Measurements from ENCODE around the gene EPHA3.

Gene EPHA3

DNA sequence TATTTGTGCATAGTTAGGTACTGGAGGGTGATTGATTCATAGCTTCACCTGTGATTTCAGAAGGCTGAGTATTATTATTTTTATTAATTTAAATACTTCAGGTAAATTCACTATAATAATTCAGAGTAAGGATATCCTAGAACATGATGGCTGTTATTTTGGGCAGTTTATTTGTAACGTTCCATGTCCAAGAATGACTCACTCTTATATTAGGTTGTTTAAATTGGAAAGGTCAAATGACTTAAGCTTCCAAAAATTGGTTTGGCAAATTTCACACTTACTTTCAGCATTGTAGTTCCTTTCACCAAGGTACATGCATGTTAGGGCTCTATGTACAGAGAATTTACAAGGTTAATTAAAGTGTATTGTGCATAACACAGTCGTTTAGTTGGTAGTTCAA lies 120.2 kb downstream of the EPHA3 start:
- DNase-seq (ENCODE audit: low read depth, low spot score), result no peak

DNA sequence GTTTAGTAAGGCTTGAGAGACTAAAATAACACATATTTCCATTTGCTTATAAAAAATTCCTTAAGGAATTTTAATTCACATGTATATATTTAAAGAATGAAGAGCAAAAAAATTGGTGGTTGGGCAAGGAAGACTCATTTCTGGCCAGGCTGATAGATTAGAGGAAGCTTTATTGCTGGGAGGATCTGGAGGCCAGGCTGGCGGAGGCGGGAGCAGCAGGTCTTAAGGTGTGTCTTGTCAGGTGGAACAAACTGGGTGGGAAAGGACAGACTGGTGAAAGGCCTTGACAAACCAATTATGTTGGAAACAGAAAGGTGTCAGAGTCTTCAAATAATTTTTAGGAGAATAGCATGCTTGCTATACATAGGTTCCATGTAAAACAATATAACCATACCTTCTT lies 124.7 kb downstream of the EPHA3 start:
- no peak for DNase-seq (ENCODE audit: low read depth, low spot score)

DNA sequence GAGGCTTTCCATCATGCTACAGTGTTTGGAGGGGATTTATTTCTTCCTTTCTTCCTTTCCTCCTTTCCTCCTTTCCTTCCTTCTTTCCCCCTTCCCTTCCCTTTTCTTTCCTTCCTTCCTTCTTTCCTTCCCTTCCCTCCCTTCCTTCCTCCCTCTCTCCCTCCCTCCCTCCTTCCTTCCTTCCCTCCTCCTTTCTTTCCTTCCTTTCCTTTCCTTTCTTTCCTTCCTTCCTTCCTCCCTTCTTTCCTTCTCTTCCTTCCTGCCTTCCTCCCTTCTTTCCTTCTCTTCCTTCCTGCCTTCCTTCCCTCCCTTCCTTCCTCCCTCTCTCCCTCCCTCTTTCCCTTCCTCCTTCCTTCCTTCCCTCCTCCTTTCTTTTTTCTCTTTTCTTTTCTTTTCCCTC lies 127.2 kb downstream of the EPHA3 start:
- no peak for DNase-seq (ENCODE audit: low read depth, low spot score)

DNA sequence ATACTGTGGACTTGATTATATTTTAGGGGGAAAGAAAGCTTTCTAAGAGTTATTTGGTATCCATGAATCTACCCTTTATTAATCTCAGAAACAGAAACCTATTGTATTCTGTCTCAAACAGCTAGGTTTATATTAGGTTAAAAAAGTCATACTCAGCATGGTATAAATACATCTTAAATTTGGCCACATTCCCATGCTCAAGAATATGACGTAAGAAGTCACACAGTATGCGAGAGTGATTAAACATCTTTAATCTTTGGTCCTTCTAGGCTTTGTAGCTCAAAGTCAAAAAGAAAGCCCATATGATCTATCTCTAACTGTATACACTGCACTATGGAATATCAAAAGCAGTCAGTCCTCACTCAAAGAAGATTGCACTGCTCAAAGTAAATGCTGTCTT lies 131.4 kb downstream of the EPHA3 start:
- DNase-seq (ENCODE audit: low read depth, low spot score), result no peak

DNA sequence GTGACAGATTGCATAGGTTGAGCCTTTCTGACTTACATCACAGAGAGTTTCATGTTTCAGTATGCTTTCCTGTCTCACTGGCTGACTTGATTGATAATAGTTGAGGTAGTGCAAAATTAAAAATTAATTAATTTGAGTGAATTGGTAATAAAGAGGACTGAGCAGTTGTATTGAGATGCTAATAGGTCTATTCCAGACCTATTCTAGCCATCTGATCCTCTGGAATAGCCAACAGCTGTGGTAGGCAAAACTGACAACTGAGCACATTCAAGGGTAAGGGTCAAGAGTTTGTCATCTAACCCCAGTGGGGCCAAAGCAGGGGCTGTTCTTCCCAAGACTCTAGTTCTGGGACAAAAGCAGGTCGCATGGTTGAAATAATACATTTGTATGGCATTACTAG lies 132.4 kb downstream of the EPHA3 start:
- no peak for DNase-seq (ENCODE audit: low read depth, low spot score)

DNA sequence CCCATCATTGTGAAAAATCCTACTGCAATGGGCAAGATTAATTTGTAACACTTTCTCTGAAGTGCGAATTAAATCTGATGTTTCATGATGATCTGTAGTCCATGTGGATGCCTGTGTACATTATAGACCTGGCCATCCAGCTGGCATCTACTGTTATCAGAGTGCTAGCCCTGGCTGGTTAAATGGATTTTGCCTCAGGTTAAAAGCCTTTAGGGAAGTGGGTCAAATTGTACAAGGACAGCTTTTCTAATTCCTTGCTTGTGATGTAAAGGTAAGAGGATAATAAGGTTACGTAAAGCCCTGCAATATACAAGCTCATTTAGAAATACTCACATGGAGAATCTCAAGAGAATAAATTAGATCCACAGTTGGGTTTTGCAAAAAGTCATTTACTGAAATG lies 138.2 kb downstream of the EPHA3 start:
- DNase-seq (ENCODE audit: low read depth, low spot score), result no peak

DNA sequence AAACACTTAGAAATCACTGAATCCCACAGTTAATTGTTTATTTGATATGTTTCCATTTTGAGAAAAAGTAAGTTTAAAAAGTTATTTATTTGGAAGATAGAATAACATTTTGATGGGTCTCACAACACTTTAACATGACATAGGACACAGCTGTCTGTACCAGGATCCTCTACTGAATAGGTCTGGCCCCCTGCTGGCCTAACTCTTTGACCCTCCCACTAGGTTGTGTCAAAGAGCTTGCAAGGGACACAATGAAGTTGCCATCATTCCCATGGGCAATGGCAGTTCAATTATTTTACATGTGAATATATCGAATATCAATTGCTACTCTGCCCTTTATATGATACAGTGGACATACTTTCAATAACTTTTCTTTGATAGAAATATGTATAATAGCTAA lies 138.9 kb downstream of the EPHA3 start:
- DNase-seq (ENCODE audit: low read depth, low spot score), result no peak

DNA sequence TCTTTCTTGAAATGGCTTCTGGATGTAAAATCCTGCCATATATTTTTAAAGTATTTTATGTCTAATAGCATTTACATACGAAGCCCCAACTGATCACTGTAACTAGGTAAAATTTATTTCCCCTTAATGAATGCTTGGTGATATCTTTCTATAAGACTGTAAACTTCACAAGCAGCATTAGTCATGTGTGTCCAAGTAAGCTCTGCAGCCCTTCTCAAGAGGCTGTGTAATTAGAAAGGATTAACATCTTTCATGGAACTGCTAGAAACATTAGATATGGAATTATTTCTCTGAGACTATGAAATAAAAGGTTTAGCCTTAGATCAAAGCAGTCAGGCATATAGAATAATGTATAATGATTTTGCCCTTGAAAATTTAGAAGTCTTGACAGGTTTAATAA lies 143.3 kb downstream of the EPHA3 start:
- no peak for DNase-seq (ENCODE audit: low read depth, low spot score)

DNA sequence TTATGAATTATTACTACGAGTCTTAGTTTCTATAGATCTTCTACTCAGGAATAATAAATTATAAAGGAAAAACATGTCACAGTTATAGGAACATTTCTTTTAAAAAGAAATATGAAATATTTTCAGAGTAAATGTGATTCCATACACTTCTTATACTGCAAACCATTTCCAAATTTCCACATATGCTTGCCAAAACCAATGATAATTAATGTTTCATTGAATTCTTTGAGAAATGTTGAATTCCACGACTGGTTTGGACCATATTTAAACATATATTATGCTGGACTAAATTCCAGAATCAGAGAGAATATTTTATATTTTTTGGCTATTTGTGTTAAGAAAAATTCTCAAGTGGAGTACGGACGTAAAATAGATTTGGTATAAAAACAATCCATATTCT lies 144.6 kb downstream of the EPHA3 start:
- no peak for DNase-seq (ENCODE audit: low read depth, low spot score)

DNA sequence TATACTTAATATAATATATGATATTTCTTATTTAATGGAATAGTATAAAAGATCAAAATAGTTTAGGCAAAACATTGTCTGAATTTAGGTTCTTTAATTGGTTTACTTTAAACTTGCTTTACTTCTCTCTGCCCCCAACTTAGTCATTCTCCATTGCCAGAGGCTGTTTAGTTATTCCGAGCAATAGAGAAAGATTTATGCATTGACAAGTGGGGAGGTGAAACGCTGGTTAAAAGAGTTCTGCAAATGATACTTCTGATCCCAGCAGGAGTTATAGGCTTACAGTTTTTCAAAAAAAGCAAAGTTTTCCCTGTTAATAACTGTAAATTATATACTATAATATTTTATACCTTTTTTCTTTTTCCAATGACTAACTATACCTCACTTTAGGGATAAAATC lies 145.4 kb downstream of the EPHA3 start:
- no peak for DNase-seq (ENCODE audit: low read depth, low spot score)

DNA sequence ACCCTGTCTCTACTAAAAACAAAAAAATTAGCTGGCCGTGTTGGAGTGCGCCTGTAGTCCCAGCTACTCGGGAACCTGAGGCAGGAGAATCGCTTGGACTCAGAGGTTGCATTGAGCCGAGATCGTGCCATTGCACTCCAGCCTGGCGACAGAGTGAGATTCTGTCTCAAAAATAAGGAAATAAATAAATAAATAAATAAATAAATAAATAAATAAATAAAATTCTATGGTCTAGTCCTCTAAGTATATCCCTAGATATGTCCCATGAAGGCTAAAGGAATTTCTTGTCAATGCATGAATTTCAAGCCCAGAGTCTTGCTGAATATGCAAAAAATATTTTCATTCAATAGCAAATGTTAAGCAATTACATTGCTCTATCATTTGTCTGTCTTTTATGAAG lies 149.0 kb downstream of the EPHA3 start:
- DNase-seq (ENCODE audit: low read depth, low spot score), result no peak

DNA sequence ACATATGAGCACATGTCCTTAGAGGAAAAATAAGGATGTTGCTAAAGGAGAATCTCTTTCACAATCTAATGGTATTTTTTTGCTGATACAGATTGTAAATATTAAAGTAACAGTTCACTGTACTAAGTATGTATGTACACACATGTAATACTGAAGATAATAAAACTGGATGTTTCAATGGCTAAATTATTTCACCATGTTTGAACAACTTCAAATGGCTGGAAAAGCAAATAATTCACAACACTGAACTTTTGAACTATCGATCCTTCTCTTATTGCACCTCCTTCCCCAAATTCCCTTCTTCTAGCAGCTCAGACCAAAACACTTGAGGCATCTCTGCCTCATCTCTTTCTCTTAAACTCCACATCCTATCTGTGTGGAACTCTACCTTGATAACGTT lies 149.5 kb downstream of the EPHA3 start:
- DNase-seq (ENCODE audit: low read depth, low spot score), result no peak

DNA sequence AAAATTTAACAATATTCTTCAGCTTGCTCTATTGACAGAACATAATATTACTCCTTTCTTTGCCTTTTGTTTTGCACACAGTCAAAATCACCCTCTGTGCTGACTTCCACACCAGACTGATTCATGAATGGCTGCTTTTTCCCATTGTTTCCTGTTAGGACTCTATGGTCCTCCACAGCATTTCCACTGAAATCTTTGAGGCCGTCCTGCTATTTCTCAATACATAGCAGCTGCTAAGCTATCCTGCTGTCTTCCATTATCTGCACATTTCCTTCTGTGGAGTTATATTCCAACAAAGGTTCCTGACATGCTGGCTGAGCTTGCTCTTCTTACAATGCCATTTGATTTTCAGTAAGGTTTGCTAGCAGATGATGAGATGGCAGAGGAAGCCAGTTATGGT lies 153.3 kb downstream of the EPHA3 start:
- no peak for DNase-seq (ENCODE audit: low read depth, low spot score)

DNA sequence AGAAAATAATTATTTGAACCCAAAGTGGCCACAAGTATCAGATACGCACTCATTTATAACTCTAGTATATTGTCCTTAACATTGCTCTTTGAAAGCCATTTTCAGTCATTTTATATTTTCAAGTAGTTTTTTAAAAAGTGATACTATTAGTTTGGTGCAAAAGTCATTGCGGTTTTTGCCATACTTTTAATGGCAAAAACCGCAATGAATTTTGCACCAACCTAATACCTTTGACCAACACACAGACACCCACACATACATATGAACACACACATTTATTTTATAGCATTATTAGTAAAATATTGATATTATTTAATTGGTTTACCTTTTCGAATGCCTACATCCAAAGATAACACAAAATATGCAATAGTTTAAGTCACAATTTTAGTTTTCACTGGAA lies 154.3 kb downstream of the EPHA3 start:
- DNase-seq (ENCODE audit: low read depth, low spot score), result no peak

DNA sequence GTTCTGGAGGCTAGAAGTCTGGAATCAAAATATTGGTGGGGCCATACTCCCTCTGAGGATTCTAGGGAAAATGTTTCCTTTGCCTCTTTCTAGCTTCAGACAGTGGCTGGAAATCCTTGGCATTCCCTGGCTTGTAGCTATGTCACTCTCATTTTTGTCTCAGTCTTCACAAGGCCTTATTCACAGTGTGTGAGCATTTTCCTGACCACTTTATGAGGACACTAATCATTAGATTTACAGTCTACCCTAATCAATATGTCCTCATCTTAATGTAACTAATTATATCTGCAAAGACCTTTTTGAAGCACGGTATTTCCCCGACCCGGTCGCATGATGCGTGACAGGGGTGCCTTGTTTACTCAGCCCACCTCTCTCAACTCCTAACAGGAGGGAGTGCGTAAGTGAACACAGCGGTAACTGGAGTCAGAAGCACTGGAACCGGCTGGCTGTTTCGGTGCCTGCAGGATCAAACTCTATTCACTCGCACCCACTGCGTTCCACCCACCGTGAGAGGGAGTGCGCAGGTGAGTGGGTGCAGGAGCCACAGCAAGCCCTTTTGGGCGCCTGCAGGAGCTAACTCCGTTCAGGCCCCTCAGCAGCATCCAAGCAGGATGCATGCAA lies 155.0 kb downstream of the EPHA3 start:
- no peak for DNase-seq (ENCODE audit: low read depth, low spot score)

DNA sequence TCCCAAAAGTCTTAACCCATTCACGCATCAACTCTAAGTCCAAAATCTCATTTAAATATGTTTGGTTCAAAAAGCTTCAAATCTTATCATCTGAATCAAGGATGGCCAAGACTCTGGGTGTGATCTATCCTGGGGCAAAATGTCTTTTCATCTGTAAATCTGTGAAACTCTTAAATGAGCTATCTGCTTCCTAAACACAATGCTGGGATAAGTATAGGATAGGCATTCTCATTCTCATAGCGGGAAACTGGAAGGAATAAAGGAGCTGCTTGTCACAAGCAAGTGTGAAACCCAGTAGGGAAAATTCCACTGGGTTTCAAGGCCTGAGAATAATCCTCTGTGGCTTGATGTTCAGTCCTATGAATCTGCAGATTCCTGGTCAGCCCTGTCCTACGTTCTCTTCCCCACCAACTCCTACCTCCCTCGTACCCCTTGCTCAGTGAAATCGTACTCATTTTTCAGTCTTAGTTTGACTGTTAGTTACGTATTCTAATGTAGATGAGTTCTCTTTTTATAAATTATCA lies 156.7 kb downstream of the EPHA3 start:
- DNase-seq (ENCODE audit: low read depth, low spot score), result no peak

DNA sequence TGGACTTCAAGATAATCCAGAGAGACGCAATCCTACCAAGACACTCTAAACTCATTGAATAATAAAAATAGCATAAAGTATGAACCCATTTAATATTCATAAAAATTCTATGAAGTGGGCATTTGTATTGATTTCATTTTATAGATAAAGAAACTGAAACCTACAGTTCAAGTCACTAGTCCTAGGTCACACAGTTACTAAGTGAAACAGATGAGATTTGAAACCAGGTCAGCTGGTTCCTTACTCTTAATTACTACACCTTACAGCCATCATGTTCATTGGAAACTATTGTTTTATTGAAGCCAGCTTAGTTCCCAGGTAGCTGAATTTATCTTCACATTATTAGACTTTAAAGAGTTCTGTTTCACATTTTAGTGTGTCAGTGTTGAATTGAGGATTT lies 158.7 kb downstream of the EPHA3 start:
- no peak for DNase-seq (ENCODE audit: low read depth, low spot score)

DNA sequence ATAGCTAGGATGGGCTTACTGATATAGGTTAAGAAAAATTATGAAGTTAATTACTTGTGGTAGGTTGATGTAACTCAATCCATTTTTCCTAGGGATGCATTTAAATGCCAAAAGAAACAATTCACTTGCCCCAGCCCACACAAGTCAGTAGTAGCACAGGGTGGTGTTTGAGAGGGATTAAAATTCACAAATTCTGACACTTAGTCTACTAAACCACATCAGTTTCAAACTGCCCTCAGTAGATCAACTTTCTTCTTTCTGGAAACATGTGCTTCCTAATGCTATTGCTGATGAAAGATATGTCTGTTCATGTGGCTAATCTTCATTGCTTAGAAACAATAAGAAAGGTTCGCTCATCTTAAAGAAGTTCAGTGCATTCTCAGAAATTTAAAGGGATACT lies 160.6 kb downstream of the EPHA3 start:
- no peak for DNase-seq (ENCODE audit: low read depth, low spot score)

DNA sequence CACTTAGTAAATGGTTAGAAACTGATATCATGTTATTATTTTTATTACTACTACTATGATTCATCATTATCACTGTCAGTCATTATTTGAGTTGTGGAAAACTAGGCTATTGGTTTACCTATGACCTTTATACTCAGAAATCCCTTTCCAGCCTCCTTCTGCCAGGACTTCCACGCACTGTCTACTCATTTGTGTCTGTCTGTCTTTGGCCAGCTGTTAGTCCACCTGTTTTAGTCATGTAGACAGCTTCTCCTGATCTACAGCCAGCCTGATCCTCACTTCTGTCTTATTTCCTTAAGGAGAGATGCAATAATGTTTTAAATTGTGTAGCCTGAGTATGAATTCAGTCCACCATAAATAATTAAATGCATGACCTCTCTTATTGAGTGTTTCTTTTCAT lies 162.8 kb downstream of the EPHA3 start:
- DNase-seq (ENCODE audit: low read depth, low spot score), result no peak

DNA sequence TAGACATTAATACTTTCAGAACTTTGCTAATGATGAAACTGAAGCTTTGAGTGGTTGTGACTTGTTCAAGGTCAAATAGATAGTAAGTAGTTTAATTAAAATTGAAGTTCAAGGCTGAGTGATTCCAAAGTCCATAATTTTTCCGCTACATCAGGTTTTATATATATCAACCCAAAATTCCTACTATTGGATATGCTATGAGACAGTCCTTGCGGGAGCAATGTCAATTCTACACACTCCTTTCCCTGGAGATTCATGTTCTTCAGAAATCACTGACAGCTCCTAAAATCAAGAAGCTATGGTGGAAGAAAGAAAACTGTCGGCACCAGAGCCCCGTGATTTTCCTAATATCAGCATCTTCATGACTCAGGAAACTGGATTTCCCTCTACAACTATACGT lies 167.6 kb downstream of the EPHA3 start:
- DNase-seq (ENCODE audit: low read depth, low spot score), result no peak

DNA sequence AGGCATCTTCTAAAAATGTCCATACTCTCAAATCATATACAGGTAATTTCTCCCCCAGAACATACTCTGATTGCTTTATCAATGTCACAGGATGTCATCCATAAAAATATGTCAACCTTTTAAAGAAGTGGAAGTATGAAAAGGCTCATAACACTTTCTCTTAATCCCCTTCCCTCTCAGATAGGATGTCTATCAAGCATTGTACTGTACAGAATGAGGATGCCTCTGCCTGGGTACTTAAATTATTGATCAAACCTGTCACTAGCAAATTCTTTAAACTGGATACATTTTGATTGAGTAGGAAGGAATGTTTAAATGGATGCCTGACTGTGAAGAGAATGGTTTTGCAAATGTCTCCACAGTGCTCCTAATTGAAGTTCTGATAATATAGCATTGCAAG lies 168.7 kb downstream of the EPHA3 start:
- no peak for DNase-seq (ENCODE audit: low read depth, low spot score)

DNA sequence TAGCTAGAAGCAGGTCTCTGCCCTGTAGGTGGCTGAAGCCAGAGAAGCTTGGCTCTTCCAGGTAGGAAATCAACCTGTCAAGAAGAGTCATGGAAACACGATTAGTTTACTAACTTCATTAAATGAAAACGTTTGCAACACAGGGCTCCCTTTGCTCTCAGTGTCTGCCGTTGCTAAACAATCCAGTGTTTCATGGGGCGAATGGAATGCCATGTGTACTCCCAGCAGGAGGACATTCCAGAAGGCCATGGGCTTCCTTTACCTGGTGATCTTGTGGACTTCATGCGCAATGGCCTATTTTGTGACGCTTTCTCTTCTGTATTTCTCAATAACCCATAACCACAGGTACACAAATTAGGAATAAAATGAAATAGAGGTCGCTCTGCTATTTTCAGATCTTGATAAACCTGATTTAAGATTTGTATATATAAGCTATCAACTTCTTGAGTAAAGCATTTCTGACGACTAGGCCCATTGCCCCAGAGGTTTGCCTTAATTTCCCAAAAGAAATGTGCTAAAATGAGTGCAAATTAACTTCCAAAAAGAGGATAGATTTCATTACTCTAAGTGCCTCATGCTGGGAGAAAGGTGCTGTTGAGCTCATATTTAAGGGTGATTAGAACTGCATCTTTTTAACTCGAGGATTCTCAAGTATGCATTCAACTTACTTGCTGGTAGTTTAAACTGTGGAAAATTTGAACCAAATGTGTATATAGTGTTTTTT lies 171.0 kb downstream of the EPHA3 start:
- DNase-seq (ENCODE audit: low read depth, low spot score), result no peak

DNA sequence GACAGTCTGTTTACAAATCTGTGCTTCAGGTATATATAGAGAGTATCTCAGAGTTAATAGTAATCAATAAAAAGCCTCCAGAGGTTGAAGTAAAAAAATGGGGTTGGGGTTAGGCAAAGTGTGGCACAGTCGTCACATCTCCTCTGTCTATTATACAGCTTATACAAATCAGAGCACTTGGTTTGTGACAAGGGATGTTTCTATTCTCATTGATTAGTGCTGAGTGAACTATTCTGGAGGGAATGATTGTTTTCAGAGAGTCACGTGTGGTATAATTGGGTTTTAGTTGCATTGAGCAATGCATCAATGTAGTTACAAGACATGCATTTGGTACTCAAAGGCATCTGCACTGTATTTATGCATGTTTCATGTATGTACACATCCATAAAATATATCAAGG lies 172.9 kb downstream of the EPHA3 start:
- DNase-seq (ENCODE audit: low read depth, low spot score), result no peak

All from smooth muscle cell of the brain vasculature (primary cell).